ENCODE data around the gene NT5C3B.

The NT5C3B gene

DNA sequence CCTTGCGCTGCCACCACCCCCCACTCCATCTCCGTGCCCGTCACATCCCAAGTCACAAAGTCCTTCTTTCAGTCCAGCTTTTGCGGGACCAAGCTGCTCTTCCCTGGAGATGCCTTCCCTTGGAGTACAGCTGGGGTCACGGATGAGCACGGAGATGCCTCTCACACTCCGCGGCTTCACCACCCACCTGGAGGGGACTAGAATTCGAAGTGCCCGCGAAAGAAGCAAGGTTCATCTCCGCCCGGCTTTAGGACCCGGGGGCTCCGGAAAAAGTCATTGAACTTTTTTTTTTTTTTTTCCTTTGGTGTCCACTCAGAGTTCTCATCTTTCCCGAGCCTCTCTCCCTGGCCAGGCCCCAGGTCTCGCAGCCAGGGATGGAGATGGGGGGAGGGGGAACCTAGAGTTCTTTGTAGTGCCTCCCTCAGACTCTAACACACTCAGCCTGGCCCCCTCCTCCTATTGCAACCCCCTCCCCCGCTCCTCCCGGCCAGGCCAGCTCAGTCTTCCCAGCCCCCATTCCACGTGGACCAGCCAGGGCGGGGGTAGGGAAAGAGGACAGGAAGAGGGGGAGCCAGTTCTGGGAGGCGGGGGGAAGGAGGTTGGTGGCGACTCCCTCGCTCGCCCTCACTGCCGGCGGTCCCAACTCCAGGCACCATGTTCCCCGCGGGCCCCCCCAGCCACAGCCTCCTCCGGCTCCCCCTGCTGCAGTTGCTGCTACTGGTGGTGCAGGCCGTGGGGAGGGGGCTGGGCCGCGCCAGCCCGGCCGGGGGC lies 23.5 kb downstream of the NT5C3B start, which contains the start of gene FKBP10:
TSS of gene FKBP10 (plus strand) at position 624 of the 771 bp plus-strand sequence. CDS start at position 655, 31 bp downstream.
- H3K4me1 ChIP-seq (ENCODE audit: control insufficient read depth in 1 of 2, insufficient read depth in 2 of 2, low read length in 2 of 2) = peaks cover 27 to 29% of the 10 kb centered on the region in 2 donors
- peak within 1 kb of the TSS; percentile 55 to 79 for H3K9ac ChIP-seq (ENCODE audit: low read depth in 1 of 2, low read length in 2 of 2)

DNA sequence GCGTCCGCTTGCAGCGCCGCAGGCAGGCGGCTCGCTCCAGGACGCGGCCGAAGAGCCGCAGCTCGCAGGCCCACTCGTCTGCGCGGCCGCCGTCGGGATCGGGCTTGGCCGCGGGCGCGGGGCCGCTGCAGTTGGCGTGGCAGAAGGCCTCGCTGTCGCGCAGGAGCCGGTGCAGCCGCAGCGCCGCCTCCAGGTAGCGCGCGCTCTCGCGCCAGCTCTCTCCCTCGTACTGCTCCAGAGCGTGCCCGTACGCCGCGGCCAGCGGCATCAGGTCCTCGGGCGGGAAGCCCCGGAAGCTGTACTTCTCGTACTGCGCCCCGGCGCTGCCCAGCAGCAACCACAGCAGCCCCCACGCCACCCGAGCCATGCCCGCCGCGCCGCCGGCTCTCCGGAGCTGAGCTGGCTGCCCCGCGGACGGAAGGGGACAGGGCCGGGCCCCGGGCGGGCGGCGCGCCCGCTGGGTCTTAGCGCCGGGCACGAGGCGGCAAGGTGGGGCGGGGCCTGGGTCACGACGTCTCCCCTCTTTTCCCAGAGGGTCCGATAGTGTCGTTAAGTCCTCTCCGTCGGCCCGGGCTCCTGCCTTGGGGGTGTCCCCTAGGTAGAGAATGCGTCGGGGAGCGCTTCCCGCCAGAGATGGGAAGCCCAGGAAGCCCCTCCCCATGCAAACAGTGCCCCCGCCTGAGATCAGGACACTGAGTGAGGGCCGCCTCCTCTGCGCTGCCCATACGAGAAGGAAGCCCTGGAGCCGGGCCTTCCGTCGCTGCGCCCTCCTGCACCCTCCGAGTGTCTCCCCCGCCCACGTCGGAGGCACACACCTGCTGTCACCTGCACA lies 24.3 kb downstream of the NT5C3B start, which contains the start of gene P3H4:
TSS of gene P3H4 (minus strand) at position 401 of the 832 bp plus-strand sequence. CDS start at position 367, 34 bp downstream.
- Histone ChIP-seq H3K36me3 (ENCODE audit: control insufficient read depth in 1 of 2, insufficient read depth in 2 of 2, low read length in 2 of 2) (no peaks in the 10 kb centered on the region), H3K4me1 (ENCODE audit: control insufficient read depth in 1 of 2, insufficient read depth in 2 of 2, low read length in 2 of 2) (peaks cover 31% of the 10 kb centered on the region in 2 donors), H3K27me3 (ENCODE audit: control insufficient read depth in 1 of 2, insufficient read depth in 2 of 2, low read length in 2 of 2) (peaks cover 0 to 3% of the 10 kb centered on the region in 2 donors), H3K9ac (ENCODE audit: low read depth in 1 of 2, low read length in 2 of 2) (peak within 1 kb of the TSS; percentile 55 to 79), H3K9me3 (ENCODE audit: control insufficient read depth in 1 of 2, low read length in 2 of 2) (no peaks in the 10 kb centered on the region), H3K4me3 (ENCODE audit: low read depth in 1 of 2, low read length in 2 of 2) (peak within 1 kb of the TSS; percentile 79 to 82), H3K27ac (ENCODE audit: low read depth, low read length) (peak within 1 kb of the TSS; percentile 32)

More for the DNA sequence above, 23.5 kb downstream of the NT5C3B start, which contains the start of gene FKBP10:
- Histone ChIP-seq H3K9me3 (ENCODE audit: control insufficient read depth in 1 of 2, low read length in 2 of 2) (no peaks in the 10 kb centered on the region), H3K4me3 (ENCODE audit: low read depth in 1 of 2, low read length in 2 of 2) (peak within 1 kb of the TSS; percentile 79 to 82), H3K36me3 (ENCODE audit: control insufficient read depth in 1 of 2, insufficient read depth in 2 of 2, low read length in 2 of 2) (no peaks in the 10 kb centered on the region), H3K27me3 (ENCODE audit: control insufficient read depth in 1 of 2, insufficient read depth in 2 of 2, low read length in 2 of 2) (peaks cover 0 to 3% of the 10 kb centered on the region in 2 donors), H3K27ac (ENCODE audit: low read depth, low read length) (peak within 1 kb of the TSS; percentile 20)

DNA sequence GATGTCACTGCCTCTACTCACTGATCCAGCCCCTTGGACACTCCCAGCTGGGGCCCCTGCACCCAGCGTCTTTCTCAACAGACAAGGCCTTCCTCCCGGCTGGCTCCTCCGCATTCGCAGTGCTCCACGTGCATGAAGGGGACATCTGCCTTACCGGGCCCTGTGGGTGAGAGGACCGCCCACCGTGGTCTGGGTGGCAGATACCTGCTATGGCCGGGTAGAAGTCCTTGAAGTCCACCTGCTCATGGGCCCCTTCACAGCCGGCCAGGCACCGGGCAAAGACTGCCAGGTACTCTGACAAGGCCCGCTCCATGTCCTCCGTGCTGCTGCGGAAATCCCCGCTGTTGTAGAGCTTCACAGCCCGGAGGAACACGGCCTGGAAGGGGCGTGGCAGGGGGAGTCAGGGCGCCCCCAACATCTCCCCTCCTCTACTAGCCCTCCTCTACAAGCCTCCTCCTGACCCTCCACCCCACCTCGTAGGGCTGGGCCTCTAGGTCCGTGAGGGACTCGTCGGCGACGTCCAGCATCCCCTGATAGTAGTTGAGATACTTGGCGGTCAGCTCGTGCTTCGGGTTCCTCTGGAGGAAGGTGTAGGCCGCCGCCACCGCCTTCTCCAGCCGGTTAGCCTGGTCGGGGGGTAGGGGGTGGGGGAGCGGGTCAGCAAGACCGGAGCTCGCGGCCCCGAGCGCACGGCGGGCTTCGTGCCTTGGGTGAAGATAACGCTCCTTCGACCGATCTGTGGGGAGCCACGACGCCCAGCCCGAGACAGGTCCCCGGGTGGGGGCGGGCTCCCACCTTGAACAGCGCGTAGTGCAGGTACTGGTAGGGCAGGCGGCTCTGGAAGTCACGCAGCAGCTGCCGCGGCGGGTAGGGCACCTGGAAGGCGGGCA lies 25.1 kb downstream of the NT5C3B start:
- Histone ChIP-seq H3K27ac (ENCODE audit: low read depth, low read length) (no peak overlapping the region), H3K4me3 (ENCODE audit: low read depth in 1 of 2, low read length in 2 of 2) (peak overlapping the region; percentile 79 to 82), H3K4me1 (ENCODE audit: control insufficient read depth in 1 of 2, insufficient read depth in 2 of 2, low read length in 2 of 2) (peaks cover 37% of the 10 kb centered on the region in 2 donors), H3K9me3 (ENCODE audit: control insufficient read depth in 1 of 2, low read length in 2 of 2) (no peaks in the 10 kb centered on the region), H3K27me3 (ENCODE audit: control insufficient read depth in 1 of 2, insufficient read depth in 2 of 2, low read length in 2 of 2) (peaks cover 0 to 3% of the 10 kb centered on the region in 2 donors), H3K36me3 (ENCODE audit: control insufficient read depth in 1 of 2, insufficient read depth in 2 of 2, low read length in 2 of 2) (no peaks in the 10 kb centered on the region), H3K9ac (ENCODE audit: low read depth in 1 of 2, low read length in 2 of 2) (peak overlapping the region; percentile 55 to 79)

DNA sequence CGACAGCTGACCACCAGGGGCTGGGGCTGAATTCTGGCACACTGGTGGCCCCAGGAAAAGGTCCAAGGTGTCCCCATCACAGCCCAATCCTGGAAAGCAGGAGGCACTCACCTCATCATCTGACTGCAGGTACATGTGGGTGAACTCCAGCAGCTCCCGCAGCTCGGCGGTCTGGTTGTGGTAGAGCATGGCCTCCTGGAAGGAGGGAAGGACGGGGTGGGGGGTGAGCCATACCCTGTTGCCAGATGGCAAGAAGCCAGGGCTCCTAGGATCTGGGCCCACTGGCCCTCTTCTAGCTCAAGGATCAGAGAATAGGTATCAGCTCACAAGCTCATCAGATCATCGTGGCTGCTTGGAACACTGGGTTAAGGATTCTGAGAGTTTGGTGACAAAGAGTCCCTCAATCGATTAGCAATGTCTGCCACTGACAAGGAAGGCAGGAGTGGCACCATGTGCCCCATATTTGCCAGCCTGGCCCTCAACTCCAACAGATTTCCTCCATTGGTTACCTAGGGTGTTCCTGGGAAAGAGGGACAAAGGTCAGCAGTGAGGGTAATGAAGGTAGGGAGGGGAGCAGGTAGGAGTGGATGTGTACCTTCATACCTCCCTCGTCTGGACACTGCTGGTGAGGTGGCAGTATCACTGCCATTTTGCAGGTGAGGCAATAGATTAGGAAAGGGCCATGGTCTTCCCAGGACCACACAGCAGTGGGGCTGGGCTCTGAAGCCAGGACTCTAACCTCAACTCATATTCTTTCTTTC lies 29.2 kb downstream of the NT5C3B start:
- H3K4me3 ChIP-seq (ENCODE audit: low read depth in 1 of 2, low read length in 2 of 2) = no peak overlapping the region
- H3K27ac ChIP-seq (ENCODE audit: low read depth, low read length) = peak overlapping the region; percentile 46
- no peaks in the 10 kb centered on the region for H3K36me3 ChIP-seq (ENCODE audit: control insufficient read depth in 1 of 2, insufficient read depth in 2 of 2, low read length in 2 of 2)
- peaks cover 31 to 32% of the 10 kb centered on the region in 2 donors for H3K4me1 ChIP-seq (ENCODE audit: control insufficient read depth in 1 of 2, insufficient read depth in 2 of 2, low read length in 2 of 2)
- H3K9me3 ChIP-seq (ENCODE audit: control insufficient read depth in 1 of 2, low read length in 2 of 2) = no peaks in the 10 kb centered on the region
- H3K27me3 ChIP-seq (ENCODE audit: control insufficient read depth in 1 of 2, insufficient read depth in 2 of 2, low read length in 2 of 2) = no peaks in the 10 kb centered on the region
- H3K9ac ChIP-seq (ENCODE audit: low read depth in 1 of 2, low read length in 2 of 2) = no peak overlapping the region

DNA sequence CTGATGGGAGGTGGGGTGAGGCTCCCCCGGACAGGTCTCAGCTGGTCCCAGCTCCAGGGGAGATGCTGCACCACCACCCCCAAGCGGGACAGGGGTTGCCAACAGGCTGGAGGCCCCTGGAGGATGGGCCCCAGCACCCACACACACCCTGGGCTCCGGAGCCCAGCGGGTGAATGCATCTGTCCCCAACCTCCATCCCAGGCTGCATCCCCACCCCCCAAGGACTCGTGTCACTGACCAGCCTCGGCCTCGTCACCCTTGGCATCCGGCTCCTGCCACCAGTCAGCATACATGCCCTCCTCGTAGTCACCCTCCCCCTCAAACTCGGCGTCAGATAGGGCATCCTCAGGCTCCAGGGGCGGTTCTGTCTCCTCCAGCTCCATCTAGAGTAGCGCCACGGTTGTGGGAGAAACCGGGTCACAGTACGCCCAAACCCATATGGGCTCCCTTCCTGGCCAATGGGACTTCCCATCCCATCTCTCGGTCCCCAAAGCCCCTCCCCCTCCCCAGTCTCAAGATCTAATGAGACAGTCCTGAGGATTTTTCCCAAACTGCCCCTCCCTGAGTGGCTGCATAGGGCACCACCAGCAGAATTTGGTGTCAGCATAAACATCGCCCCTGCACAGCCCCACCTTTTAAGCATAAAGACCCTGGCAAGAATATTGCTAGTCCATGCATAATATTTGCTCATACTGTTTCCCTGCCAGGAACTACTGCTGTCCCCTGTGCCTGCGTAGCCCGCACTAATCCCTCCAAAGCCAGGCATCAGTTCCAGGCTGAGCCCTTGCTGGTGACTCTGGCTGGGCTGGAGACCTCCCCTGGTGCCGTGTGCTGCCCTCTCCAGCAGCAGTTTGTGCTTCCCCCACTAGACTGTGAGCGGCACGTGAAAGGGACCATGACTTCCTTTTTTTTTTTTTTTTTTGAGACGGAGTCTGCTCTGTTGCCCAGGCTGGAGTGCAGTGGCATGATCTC lies 32.7 kb downstream of the NT5C3B start:
- H3K27me3 ChIP-seq (ENCODE audit: control insufficient read depth in 1 of 2, insufficient read depth in 2 of 2, low read length in 2 of 2) = no peaks in the 10 kb centered on the region
- H3K27ac ChIP-seq (ENCODE audit: low read depth, low read length) = no peak overlapping the region
- no peak overlapping the region for H3K4me3 ChIP-seq (ENCODE audit: low read depth in 1 of 2, low read length in 2 of 2)
- H3K36me3 ChIP-seq (ENCODE audit: control insufficient read depth in 1 of 2, insufficient read depth in 2 of 2, low read length in 2 of 2) = no peaks in the 10 kb centered on the region
- H3K4me1 ChIP-seq (ENCODE audit: control insufficient read depth in 1 of 2, insufficient read depth in 2 of 2, low read length in 2 of 2) = peaks cover 24 to 29% of the 10 kb centered on the region in 2 donors
- H3K9me3 ChIP-seq (ENCODE audit: control insufficient read depth in 1 of 2, low read length in 2 of 2) = no peaks in the 10 kb centered on the region
- H3K9ac ChIP-seq (ENCODE audit: low read depth in 1 of 2, low read length in 2 of 2) = no peak overlapping the region

DNA sequence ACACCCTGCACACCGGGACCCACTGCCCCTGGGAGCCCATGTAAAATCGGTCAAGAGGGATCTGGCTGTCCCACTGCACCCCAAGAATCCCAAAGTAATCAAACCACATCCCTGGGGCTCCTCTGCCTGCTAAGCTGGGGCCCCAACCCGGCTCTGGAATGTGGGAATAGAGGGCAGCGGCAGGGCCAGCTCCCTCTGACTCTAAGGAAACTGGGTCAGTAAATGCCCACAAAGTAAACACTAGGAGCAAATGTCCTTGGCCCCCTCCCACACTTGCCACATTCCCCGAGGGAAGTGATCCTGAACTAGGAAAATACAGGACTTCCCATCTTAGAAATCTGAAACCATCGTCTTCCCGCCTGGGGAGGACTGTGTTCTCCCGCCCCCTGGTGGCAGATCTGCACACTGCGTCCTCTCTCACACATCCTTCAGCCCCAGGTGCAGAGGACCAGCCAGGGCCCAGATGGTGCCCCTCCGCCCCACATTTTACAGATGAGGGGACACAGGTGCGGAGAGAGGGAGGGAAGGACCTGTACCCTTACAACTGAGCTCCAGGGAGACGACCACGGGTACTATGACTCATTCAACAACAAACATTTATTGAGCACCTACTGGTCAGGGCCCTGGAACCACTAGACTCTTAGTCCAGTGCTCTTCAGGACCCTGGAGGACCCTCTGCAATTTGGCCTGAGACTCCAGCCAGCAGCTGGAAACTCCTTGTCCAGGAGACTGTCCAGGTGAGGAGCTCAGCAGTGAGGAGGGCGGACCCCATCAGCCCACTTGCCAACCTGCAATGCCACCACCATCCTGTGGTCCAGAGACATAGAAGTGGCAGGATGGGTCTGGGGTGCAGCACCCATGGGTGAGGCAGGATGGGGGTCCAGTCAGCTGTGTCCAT lies 34.4 kb downstream of the NT5C3B start:
- Histone ChIP-seq H3K27me3 (ENCODE audit: control insufficient read depth in 1 of 2, insufficient read depth in 2 of 2, low read length in 2 of 2) (no peaks in the 10 kb centered on the region), H3K4me3 (ENCODE audit: low read depth in 1 of 2, low read length in 2 of 2) (peak overlapping the region; percentile 17 to 33), H3K36me3 (ENCODE audit: control insufficient read depth in 1 of 2, insufficient read depth in 2 of 2, low read length in 2 of 2) (no peaks in the 10 kb centered on the region), H3K9ac (ENCODE audit: low read depth in 1 of 2, low read length in 2 of 2) (peak overlapping the region; percentile 30 to 58), H3K4me1 (ENCODE audit: control insufficient read depth in 1 of 2, insufficient read depth in 2 of 2, low read length in 2 of 2) (peaks cover 12 to 19% of the 10 kb centered on the region in 2 donors), H3K27ac (ENCODE audit: low read depth, low read length) (peak overlapping the region; percentile 87), H3K9me3 (ENCODE audit: control insufficient read depth in 1 of 2, low read length in 2 of 2) (no peaks in the 10 kb centered on the region)

DNA sequence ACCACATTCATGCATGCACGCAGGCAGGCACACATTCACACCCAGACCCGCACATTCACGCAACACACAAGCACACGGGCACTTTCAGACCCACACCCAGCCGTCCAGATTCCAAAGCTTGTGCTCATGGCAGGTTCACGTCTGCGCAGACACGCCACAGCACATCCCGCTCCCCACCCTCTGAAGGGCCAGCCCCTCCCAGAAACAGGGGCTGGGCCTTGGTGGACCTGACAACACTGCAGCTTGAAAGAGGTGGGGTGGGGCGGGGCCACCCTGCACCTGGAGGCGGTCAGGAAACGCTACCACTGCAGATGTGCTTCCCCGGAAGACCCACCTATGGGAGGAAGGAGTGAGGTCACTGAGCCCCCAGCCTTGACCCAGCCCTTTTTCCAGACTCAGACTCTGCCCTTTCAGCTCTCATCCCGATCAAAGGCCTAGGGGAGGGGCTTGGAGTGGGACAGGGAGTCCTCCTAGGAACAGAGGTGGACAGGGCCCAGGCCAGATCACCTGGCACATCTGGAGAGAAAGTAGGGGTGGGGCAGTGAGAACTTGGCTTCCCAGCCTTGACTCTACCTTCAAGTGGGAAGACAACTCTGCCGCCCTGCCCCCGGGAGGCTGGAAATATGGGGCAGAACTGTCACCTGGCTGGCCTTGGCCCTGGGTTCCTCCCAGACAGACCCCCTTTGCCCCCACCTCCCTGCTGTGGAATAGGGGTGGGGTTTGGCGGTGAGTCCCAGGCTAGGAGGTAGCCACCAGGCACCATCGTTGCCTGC lies 35.2 kb downstream of the NT5C3B start:
- Histone ChIP-seq H3K4me1 (ENCODE audit: control insufficient read depth in 1 of 2, insufficient read depth in 2 of 2, low read length in 2 of 2) (peaks cover 8 to 15% of the 10 kb centered on the region in 2 donors), H3K4me3 (ENCODE audit: low read depth in 1 of 2, low read length in 2 of 2) (peak overlapping the region; percentile 17 to 33), H3K9me3 (ENCODE audit: control insufficient read depth in 1 of 2, low read length in 2 of 2) (no peaks in the 10 kb centered on the region), H3K27me3 (ENCODE audit: control insufficient read depth in 1 of 2, insufficient read depth in 2 of 2, low read length in 2 of 2) (no peaks in the 10 kb centered on the region), H3K27ac (ENCODE audit: low read depth, low read length) (peak overlapping the region; percentile 87), H3K36me3 (ENCODE audit: control insufficient read depth in 1 of 2, insufficient read depth in 2 of 2, low read length in 2 of 2) (no peaks in the 10 kb centered on the region), H3K9ac (ENCODE audit: low read depth in 1 of 2, low read length in 2 of 2) (peak overlapping the region; percentile 30 to 58)
